ENCODE measurements around the gene FEZF2.

FEZF2 gene

DNA sequence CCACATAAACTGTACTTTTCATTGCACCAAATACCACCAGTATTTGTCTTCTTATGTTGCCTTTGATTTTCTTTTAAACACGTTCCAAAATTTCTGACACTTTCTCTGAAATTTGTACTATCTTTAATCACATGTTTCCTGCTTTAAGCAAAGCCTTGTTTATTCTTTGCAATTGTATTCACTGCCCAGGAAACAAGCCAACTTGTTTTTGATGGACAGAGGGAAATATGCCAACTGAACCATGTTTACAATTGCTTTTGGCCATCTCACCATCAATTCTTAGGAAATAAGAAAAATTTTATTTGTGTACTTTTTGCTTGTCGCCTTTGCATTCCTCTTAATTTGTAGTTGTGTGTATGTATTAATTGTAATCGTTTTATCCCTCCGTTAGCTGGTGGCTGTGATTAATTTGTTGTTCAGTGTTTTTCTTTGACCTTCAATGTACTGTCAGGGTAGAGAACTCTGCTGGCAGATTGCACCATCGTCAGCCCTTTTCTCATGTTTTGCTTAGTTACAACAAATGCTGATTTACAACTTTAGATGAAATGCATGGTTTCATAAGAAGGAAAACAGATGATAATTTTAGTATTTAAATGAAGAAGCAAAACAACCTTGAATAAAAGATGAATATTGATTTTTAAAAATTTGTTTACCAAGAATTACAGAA lies 19.4 kb upstream of the FEZF2 start:
- Histone ChIP-seq H3K9me3 (ENCODE audit: control insufficient read depth, insufficient read depth, low read length) (no peaks in the 10 kb centered on the region), H3K27ac (ENCODE audit: low read depth, low read length) (no peak overlapping the region), H3K9ac (ENCODE audit: low read depth, low read length) (no peak overlapping the region), H3K4me1 (ENCODE audit: control insufficient read depth, insufficient read depth, low read length) (no peaks in the 10 kb centered on the region), H3K36me3 (ENCODE audit: control insufficient read depth, insufficient read depth, low read length) (no peaks in the 10 kb centered on the region), H3K4me3 (ENCODE audit: low read depth, low read length) (no peak overlapping the region), H3K27me3 (ENCODE audit: control insufficient read depth, insufficient read depth, low read length) (no peaks in the 10 kb centered on the region)

DNA sequence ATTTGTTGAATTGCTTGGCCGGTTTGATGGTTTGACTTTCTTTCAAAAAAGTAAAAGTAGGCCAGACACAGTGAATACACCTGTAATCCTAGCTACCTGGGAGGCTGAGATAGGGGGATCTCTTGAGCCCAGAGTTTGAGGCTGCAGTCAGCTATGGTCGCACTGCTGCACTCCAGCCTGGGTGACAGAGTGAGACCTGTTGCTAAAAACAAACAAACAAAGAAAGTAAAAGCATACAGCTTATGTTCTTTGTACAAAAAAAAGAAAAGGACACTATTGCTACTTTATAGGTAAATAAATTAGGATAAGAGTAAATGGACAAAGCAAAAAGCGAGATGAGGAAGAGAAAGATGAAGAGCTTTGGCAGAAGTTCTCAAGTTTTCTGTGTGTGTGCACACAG lies 13.9 kb upstream of the FEZF2 start:
- no peaks in the 10 kb centered on the region for H3K36me3 ChIP-seq (ENCODE audit: control insufficient read depth, insufficient read depth, low read length)
- peaks cover 13% of the 10 kb centered on the region for H3K27me3 ChIP-seq (ENCODE audit: control insufficient read depth, insufficient read depth, low read length)
- H3K4me1 ChIP-seq (ENCODE audit: control insufficient read depth, insufficient read depth, low read length), result no peaks in the 10 kb centered on the region
- H3K4me3 ChIP-seq (ENCODE audit: low read depth, low read length), result no peak overlapping the region
- H3K9me3 ChIP-seq (ENCODE audit: control insufficient read depth, insufficient read depth, low read length), result no peaks in the 10 kb centered on the region
- H3K27ac ChIP-seq (ENCODE audit: low read depth, low read length), result no peak overlapping the region
- H3K9ac ChIP-seq (ENCODE audit: low read depth, low read length), result no peak overlapping the region

DNA sequence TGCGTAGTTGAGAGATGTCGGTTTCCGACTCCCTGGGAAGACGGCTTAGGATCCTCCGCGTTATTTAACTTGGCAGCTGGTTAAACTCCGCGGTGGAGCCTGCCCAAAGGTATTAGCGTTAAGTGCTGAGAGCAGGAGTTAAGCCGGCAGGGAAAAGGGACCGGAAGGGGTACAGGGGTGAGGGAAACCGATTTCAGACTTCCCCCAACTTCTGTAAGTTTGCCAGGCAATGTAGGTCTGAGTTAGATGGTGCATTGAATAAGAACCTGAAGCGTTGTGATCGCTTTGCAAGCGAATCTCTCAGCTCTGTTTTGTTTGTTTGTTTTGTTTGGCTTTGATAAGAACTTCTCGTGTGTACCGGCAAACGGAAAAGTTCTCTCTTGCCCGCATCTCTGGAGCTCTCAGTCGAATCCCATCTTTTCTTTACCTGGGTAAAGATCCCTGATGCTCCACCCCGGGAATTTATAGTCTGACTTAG lies 6.0 kb upstream of the FEZF2 start:
- Histone ChIP-seq H3K27me3 (ENCODE audit: control insufficient read depth, insufficient read depth, low read length) (peaks cover 92% of the 10 kb centered on the region), H3K4me3 (ENCODE audit: low read depth, low read length) (peak overlapping the region; percentile 38), H3K27ac (ENCODE audit: low read depth, low read length) (no peak overlapping the region), H3K9me3 (ENCODE audit: control insufficient read depth, insufficient read depth, low read length) (no peaks in the 10 kb centered on the region), H3K4me1 (ENCODE audit: control insufficient read depth, insufficient read depth, low read length) (peaks cover 44% of the 10 kb centered on the region), H3K36me3 (ENCODE audit: control insufficient read depth, insufficient read depth, low read length) (no peaks in the 10 kb centered on the region), H3K9ac (ENCODE audit: low read depth, low read length) (no peak overlapping the region)

DNA sequence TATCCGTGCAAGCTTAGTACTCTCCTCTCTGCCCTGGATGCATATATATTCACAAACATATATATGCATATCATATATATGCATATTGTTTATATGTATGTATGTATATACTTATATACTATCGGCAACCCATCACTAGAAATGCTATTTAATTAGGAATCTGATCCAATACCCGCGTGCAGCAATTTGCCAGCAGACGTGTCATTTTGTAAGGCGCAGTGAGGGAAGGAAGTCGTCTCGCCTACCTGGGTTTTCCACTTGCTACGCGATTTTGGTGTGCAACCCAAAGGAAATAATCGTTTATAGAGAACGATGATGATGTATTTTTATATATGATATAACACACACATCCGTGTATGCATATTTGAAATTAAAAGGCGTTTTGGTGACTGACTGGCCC lies 5.6 kb upstream of the FEZF2 start:
- Histone ChIP-seq H3K36me3 (ENCODE audit: control insufficient read depth, insufficient read depth, low read length) (no peaks in the 10 kb centered on the region), H3K27ac (ENCODE audit: low read depth, low read length) (no peak overlapping the region), H3K4me3 (ENCODE audit: low read depth, low read length) (peak overlapping the region; percentile 38; the same call in 1 of the 2 replicates), H3K4me1 (ENCODE audit: control insufficient read depth, insufficient read depth, low read length) (peaks cover 49% of the 10 kb centered on the region), H3K9me3 (ENCODE audit: control insufficient read depth, insufficient read depth, low read length) (no peaks in the 10 kb centered on the region), H3K27me3 (ENCODE audit: control insufficient read depth, insufficient read depth, low read length) (peaks cover 97% of the 10 kb centered on the region), H3K9ac (ENCODE audit: low read depth, low read length) (no peak overlapping the region)

DNA sequence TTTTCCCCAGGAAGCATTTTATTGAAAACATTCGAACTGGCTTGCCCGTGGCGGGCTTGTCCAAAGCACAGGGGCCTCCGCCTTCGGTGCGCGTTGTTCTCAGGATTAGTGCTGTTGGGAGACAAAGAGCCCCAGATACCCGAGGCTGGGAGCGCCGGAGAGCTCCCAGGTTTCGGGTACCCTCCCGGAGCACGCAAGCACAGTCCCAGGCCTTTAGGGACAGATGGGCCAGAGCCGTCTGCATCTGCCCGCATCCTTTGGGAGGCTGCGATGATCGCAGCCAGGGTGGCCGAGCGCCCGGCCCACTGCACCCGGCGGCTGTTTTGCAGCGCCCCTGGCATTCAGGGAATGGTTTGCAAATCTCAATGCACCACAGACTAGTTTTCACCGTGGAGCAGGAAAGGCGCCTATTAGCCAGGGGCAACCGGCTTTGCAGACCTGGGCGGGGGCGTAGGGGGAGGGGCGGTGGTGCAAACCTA lies 5.0 kb upstream of the FEZF2 start:
- Histone ChIP-seq H3K4me1 (ENCODE audit: control insufficient read depth, insufficient read depth, low read length) (peaks cover 53% of the 10 kb centered on the region), H3K9me3 (ENCODE audit: control insufficient read depth, insufficient read depth, low read length) (no peaks in the 10 kb centered on the region), H3K4me3 (ENCODE audit: low read depth, low read length) (peak overlapping the region; percentile 38; the same call in 1 of the 2 replicates), H3K36me3 (ENCODE audit: control insufficient read depth, insufficient read depth, low read length) (no peaks in the 10 kb centered on the region), H3K27me3 (ENCODE audit: control insufficient read depth, insufficient read depth, low read length) (peaks cover 98% of the 10 kb centered on the region), H3K9ac (ENCODE audit: low read depth, low read length) (no peak overlapping the region), H3K27ac (ENCODE audit: low read depth, low read length) (no peak overlapping the region)

DNA sequence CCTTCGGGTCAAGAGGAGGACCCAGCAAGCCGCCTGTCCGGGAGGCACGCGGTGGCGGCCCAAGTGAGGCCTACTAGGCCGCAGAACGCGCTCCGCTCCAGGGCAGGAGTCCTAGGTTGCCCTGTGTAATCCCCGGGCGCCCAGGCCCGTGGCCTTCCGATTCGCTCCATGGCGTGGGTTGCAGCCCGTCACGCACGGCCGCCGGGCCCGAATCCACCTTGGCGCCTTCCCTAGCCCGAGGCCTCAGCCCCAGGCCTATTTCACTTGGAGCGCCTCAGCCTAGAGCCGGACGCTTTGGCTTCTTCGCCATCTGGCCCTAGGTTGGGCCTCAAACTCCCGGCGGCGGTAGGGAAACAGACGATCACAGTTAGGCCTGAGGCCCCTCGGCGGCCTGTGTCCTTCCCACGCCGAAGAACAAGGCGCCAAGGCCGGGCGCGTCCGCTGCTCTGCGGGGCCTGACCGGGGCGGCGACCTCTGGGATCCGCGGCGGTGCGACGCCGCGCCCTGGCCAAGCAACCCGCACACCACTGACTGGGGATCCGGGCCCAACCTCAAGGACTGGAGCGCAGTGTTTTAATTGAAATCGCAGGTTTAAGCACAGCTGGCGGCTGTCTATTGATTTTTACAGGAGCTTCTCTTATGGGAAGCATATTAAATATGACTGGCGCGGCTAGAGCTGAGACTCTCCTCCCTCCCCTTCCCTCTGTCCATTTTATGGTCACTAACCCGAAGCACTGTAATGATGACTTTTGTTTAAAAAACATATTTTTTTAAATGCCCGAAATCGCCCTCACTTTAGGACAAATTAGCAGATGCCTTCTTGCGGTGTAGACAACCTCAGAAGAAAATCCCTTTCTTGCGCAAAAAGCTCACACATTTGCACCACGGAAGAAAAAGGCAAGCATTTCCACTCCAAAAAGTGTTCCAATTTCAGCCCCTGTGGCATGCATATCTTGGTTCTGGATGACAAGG lies 3.8 kb upstream of the FEZF2 start:
- Histone ChIP-seq H3K9me3 (ENCODE audit: control insufficient read depth, insufficient read depth, low read length) (no peaks in the 10 kb centered on the region), H3K27ac (ENCODE audit: low read depth, low read length) (no peak overlapping the region), H3K9ac (ENCODE audit: low read depth, low read length) (no peak overlapping the region), H3K4me1 (ENCODE audit: control insufficient read depth, insufficient read depth, low read length) (peaks cover 53% of the 10 kb centered on the region), H3K27me3 (ENCODE audit: control insufficient read depth, insufficient read depth, low read length) (peaks cover 100% of the 10 kb centered on the region), H3K4me3 (ENCODE audit: low read depth, low read length) (peak overlapping the region; percentile 11; the same call in 1 of the 2 replicates), H3K36me3 (ENCODE audit: control insufficient read depth, insufficient read depth, low read length) (no peaks in the 10 kb centered on the region)

DNA sequence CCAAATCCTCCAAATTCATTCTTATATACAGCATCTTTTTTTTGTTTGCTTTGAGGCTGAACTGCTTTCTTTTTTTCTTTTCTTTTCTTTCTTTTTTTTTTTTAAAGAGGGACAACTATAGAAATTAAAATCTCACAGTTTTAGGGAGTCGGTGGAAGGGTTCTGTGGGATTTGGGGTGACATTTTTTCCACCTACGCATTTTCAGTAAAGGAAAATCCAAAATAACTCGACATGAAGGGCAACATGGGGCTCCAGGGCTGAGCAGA lies 3.0 kb upstream of the FEZF2 start:
- H3K27me3 ChIP-seq (ENCODE audit: control insufficient read depth, insufficient read depth, low read length), result peaks cover 100% of the 10 kb centered on the region
- H3K4me3 ChIP-seq (ENCODE audit: low read depth, low read length), result no peak overlapping the region
- H3K9ac ChIP-seq (ENCODE audit: low read depth, low read length), result no peak overlapping the region
- no peak overlapping the region for H3K27ac ChIP-seq (ENCODE audit: low read depth, low read length)
- no peaks in the 10 kb centered on the region for H3K9me3 ChIP-seq (ENCODE audit: control insufficient read depth, insufficient read depth, low read length)
- H3K36me3 ChIP-seq (ENCODE audit: control insufficient read depth, insufficient read depth, low read length), result no peaks in the 10 kb centered on the region
- peaks cover 55% of the 10 kb centered on the region for H3K4me1 ChIP-seq (ENCODE audit: control insufficient read depth, insufficient read depth, low read length)

DNA sequence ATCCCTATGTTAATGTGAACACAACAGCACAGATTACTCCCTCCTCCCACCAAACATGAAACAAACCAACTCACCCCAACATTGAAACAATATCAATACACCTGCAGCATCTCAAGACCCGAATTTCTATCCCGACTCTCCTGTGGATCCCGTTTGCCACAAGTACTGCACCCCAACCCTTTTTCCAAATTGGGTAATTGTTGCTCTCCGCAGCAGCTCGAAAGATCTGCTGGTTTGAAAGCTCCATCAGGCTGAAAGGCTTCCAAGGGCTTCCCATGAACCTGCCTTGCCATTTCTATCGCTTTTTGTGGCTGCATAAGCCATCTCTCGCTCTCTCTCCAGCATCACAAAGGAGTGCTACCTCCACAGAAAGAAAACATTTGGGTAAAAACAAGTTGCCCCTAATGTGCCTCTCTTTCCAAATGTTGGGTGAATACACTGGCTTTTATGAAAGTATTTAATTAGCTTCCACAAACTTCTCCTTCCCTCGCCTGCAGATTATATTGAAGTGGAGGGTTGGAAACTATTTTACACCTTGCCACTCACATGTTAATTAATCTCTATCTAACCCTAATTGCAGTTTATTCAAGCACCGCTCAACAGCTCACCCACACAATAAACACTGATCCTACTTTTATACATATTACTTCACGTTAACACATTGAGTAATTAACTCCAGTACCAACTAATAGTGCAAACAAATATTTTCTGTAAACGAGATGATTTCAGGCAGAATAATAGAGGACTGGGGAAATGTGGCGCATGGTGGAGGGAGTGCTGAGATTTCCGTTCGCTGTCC lies 2.5 kb upstream of the FEZF2 start:
- Histone ChIP-seq H3K9me3 (ENCODE audit: control insufficient read depth, insufficient read depth, low read length) (no peaks in the 10 kb centered on the region), H3K27me3 (ENCODE audit: control insufficient read depth, insufficient read depth, low read length) (peaks cover 100% of the 10 kb centered on the region), H3K4me1 (ENCODE audit: control insufficient read depth, insufficient read depth, low read length) (peaks cover 60% of the 10 kb centered on the region), H3K27ac (ENCODE audit: low read depth, low read length) (no peak overlapping the region), H3K9ac (ENCODE audit: low read depth, low read length) (no peak overlapping the region), H3K36me3 (ENCODE audit: control insufficient read depth, insufficient read depth, low read length) (no peaks in the 10 kb centered on the region), H3K4me3 (ENCODE audit: low read depth, low read length) (no peak overlapping the region)

DNA sequence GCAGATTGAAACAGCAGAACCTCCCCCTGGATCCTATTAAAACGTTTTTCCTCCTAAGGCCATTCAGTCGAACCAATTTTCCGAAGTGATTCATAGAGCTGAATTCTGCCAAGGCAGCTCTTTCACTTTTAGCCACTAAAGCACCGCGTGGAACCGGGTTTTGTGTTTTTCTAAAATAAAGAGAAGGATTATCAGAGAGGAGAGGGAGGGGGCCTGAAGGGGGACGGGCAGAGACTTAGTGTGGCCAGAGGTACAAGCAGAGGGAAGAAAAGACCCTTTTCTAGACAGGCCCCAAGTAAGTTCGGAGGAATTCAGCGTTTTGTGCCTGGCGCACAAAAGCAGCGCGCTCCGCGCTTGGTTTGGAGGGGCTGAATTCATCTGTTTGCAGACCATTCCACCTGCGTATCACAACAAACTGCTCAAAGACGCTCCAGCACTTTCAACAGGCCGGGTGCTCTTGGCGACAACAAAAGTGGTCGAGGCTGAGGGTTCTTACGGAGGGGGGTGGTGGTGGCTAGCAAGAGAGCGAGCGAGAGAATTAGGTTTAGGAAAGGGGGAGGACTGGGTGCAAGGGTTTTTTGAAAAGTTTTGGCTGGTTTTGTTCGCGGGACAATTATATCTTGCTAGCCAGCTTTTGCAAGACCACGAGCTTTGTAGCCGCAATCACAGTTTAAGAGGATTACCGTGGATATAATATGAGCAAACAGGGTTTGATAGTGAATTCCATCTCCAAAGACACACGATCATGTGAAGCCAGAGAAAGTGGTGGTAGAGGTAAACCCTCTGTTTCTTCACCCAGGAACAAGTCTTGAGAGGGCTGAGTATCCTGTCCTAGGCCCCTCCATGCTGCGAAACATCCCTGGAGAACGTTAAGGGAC lies 1.2 kb upstream of the FEZF2 start:
- H3K27ac ChIP-seq (ENCODE audit: low read depth, low read length), result no peak overlapping the region
- H3K4me1 ChIP-seq (ENCODE audit: control insufficient read depth, insufficient read depth, low read length), result peaks cover 70% of the 10 kb centered on the region
- H3K9me3 ChIP-seq (ENCODE audit: control insufficient read depth, insufficient read depth, low read length), result no peaks in the 10 kb centered on the region
- H3K9ac ChIP-seq (ENCODE audit: low read depth, low read length), result no peak overlapping the region
- peaks cover 100% of the 10 kb centered on the region for H3K27me3 ChIP-seq (ENCODE audit: control insufficient read depth, insufficient read depth, low read length)
- peak overlapping the region; percentile 17 for H3K4me3 ChIP-seq (ENCODE audit: low read depth, low read length)
- no peaks in the 10 kb centered on the region for H3K36me3 ChIP-seq (ENCODE audit: control insufficient read depth, insufficient read depth, low read length)

DNA sequence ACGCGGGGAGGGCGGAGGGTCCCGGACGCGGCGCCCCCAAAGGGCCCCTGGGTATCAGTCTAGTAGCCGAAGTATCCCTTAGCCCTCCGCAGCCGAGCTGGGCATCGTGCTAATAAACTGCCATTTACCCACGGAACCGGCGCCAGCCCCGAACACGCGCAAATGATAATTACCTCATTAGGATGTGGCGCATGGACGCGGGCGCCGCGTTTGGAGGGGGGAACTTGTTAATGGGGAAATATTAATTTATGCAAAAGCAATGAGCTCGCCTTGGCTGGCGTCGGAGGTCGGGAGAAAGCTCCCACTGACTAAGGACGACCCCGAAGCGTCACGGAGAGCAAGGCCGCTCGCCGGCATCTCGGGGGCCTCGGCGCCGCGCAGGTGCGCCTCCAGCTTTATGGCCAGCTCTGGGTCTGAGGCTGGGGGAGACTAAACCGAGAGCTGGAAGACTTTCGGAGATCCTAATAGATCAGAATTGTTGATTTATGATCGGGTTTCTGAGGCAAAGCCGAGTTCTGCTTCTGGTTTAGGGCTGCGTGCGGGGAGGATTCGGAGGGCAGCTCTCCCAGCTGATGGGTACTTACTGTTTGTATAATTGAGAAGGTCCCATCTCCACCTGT lies 474 bp upstream of the FEZF2 start:
- Histone ChIP-seq H3K4me1 (ENCODE audit: control insufficient read depth, insufficient read depth, low read length) (peaks cover 67% of the 10 kb centered on the region), H3K27me3 (ENCODE audit: control insufficient read depth, insufficient read depth, low read length) (peaks cover 100% of the 10 kb centered on the region), H3K4me3 (ENCODE audit: low read depth, low read length) (peak overlapping the region; percentile 14; the same call in 1 of the 2 replicates), H3K27ac (ENCODE audit: low read depth, low read length) (no peak overlapping the region), H3K36me3 (ENCODE audit: control insufficient read depth, insufficient read depth, low read length) (no peaks in the 10 kb centered on the region), H3K9me3 (ENCODE audit: control insufficient read depth, insufficient read depth, low read length) (no peaks in the 10 kb centered on the region), H3K9ac (ENCODE audit: low read depth, low read length) (no peak overlapping the region)
